ENCODE measurements around the gene CDX1.

CDX1 gene

GRCh38 chr5:150206098-150206778 lies 39.7 kb downstream of the CDX1 start:
- H3K4me3 ChIP-seq (ENCODE audit: low read length): no peak overlapping the region
- no peak for DNase-seq (ENCODE audit: low read depth)
- TF ChIP-seq CTCF (conservative IDR thresholded peaks at IDR 0.05; ENCODE audit: low read depth, low read length): no peak

- DNase-seq (ENCODE audit: low read depth): no peak
- TF ChIP-seq CTCF (conservative IDR thresholded peaks at IDR 0.05; ENCODE audit: low read depth, low read length): no peak
- no peak overlapping the region for H3K4me3 ChIP-seq (ENCODE audit: low read length)
Measured at GRCh38 chr5:150206779-150207115, 40.2 kb downstream of the CDX1 start.

GRCh38 chr5:150208187-150209098 lies 41.9 kb downstream of the CDX1 start:
- DNase-seq (ENCODE audit: low read depth): no peak
- no peak for TF ChIP-seq CTCF (conservative IDR thresholded peaks at IDR 0.05; ENCODE audit: low read depth, low read length)
- no peak overlapping the region for H3K4me3 ChIP-seq (ENCODE audit: low read length)

- DNase-seq (ENCODE audit: low read depth): peak; percentile 6
- TF ChIP-seq CTCF (conservative IDR thresholded peaks at IDR 0.05; ENCODE audit: low read depth, low read length): no peak
- H3K4me3 ChIP-seq (ENCODE audit: low read length): no peak overlapping the region
Measured at GRCh38 chr5:150209099-150209635, 42.6 kb downstream of the CDX1 start.

GRCh38 chr5:150210644-150211043 lies 44.1 kb downstream of the CDX1 start:
- H3K4me3 ChIP-seq (ENCODE audit: low read length): no peak overlapping the region
- DNase-seq (ENCODE audit: low read depth): no peak
- TF ChIP-seq CTCF (conservative IDR thresholded peaks at IDR 0.05; ENCODE audit: low read depth, low read length): no peak

- no peak for TF ChIP-seq CTCF (conservative IDR thresholded peaks at IDR 0.05; ENCODE audit: low read depth, low read length)
- DNase-seq (ENCODE audit: low read depth): no peak
- no peak overlapping the region for H3K4me3 ChIP-seq (ENCODE audit: low read length)
Measured at GRCh38 chr5:150211156-150212030, 44.8 kb downstream of the CDX1 start.
